ENCODE results near the gene IL1R1. TPM values are rescaled to one million over a fixed set of nuclear protein-coding genes. Genes with fewer than 3 reads are reported as not detected.
A peak's percentile ranks its signal among the peaks of the same experiment; 100 is the strongest.

IL1R1 gene
- total RNA-seq, 2 experiments from 2014 or later = 5.7 to 6.7 TPM

- peaks cover 10% of the 10 kb centered on the region for H3K36me3 Mint-ChIP-seq (ENCODE audit: low read depth)
- intact Hi-C loops (cut with micrococcal nuclease) = no loop called here
- H3K27ac Mint-ChIP-seq = no peak overlapping the region
- no peak overlapping the region for H3K4me3 Mint-ChIP-seq
- H3K9me3 Mint-ChIP-seq = peaks cover 18% of the 10 kb centered on the region
- CTCF ChIA-PET = interaction anchor here (0.8 to 1.8 kb wide), 3 partner anchors 13 to 111 kb away, joined by 3 to 5 read pairs (median 5); no protein-coding TSS in a partner anchor
- H3K27me3 Mint-ChIP-seq (ENCODE audit: low read depth) = peaks cover 12% of the 10 kb centered on the region
- H3K4me1 Mint-ChIP-seq (ENCODE audit: low read depth) = peaks cover 31% of the 10 kb centered on the region
- DNase-seq = no peak
Observed at GRCh38 chr2:102129082-102129481, 13.5 kb upstream of the IL1R1 start.

- Mint-ChIP-seq H3K36me3 (ENCODE audit: low read depth) (peaks cover 10% of the 10 kb centered on the region), H3K27ac (no peak overlapping the region), H3K9me3 (peaks cover 18% of the 10 kb centered on the region), H3K4me3 (no peak overlapping the region), H3K27me3 (ENCODE audit: low read depth) (peaks cover 12% of the 10 kb centered on the region), H3K4me1 (ENCODE audit: low read depth) (peaks cover 31% of the 10 kb centered on the region)
- DNase-seq = no peak
- CTCF ChIA-PET = interaction anchor here (0.8 kb wide), 1 partner anchor 110 kb away, joined by 3 read pairs; no protein-coding TSS in a partner anchor
- intact Hi-C loops (cut with micrococcal nuclease) = no loop called here
Observed at GRCh38 chr2:102129951-102130646, 12.4 kb upstream of the IL1R1 start.

GRCh38 chr2:102130647-102130991 is 11.9 kb upstream of the IL1R1 start:
- Mint-ChIP-seq H3K27ac (no peak overlapping the region), H3K36me3 (ENCODE audit: low read depth) (peaks cover 9% of the 10 kb centered on the region), H3K4me1 (ENCODE audit: low read depth) (peaks cover 30% of the 10 kb centered on the region), H3K27me3 (ENCODE audit: low read depth) (peaks cover 12% of the 10 kb centered on the region), H3K9me3 (peaks cover 18% of the 10 kb centered on the region), H3K4me3 (no peak overlapping the region)
- intact Hi-C loops (cut with micrococcal nuclease) = no loop called here
- CTCF ChIA-PET = no interaction called here
- DNase-seq = no peak

GRCh38 chr2:102131564-102131963 is 11.0 kb upstream of the IL1R1 start:
- CTCF ChIA-PET = no interaction called here
- Mint-ChIP-seq H3K9me3 (peaks cover 16% of the 10 kb centered on the region), H3K4me1 (ENCODE audit: low read depth) (peaks cover 29% of the 10 kb centered on the region), H3K36me3 (ENCODE audit: low read depth) (peaks cover 9% of the 10 kb centered on the region), H3K27ac (no peak overlapping the region), H3K4me3 (no peak overlapping the region), H3K27me3 (ENCODE audit: low read depth) (peaks cover 12% of the 10 kb centered on the region)
- intact Hi-C loops (cut with micrococcal nuclease) = no loop called here
- DNase-seq = no peak

GRCh38 chr2:102137138-102137537 is 5.4 kb upstream of the IL1R1 start:
- H3K4me3 Mint-ChIP-seq = no peak overlapping the region
- intact Hi-C loops (cut with micrococcal nuclease) = loop anchor here (1.0 kb wide), 9 partner anchors 9 to 237 kb away; no protein-coding TSS in a partner anchor
- peak; percentile 72 for DNase-seq

GRCh38 chr2:102138331-102138730 is 4.2 kb upstream of the IL1R1 start:
- peak overlapping the region; percentile 62 for H3K27ac Mint-ChIP-seq
- peaks cover 13% of the 10 kb centered on the region for H3K9me3 Mint-ChIP-seq
- H3K36me3 Mint-ChIP-seq (ENCODE audit: low read depth) = peaks cover 12% of the 10 kb centered on the region
- H3K4me1 Mint-ChIP-seq (ENCODE audit: low read depth) = peaks cover 46% of the 10 kb centered on the region
- peaks cover 29% of the 10 kb centered on the region for H3K27me3 Mint-ChIP-seq (ENCODE audit: low read depth)
- no peak overlapping the region for H3K4me3 Mint-ChIP-seq
- intact Hi-C loops (cut with micrococcal nuclease) = loop anchor here (1.0 to 2.0 kb wide), 3 partner anchors 10 to 82 kb away; no protein-coding TSS in a partner anchor
- peak; percentile 38 for DNase-seq
- CTCF ChIA-PET = interaction anchor here (0.6 to 2.0 kb wide), 2 partner anchors 102 to 147 kb away, joined by 3 to 7 read pairs; no protein-coding TSS in a partner anchor

More at GRCh38 chr2:102137138-102137537, 5.4 kb upstream of the IL1R1 start:
- CTCF ChIA-PET = interaction anchor here (1.0 to 2.3 kb wide), 6 partner anchors 10 to 138 kb away, joined by 3 to 9 read pairs (median 6); no protein-coding TSS in a partner anchor
- Mint-ChIP-seq H3K9me3 (peaks cover 11% of the 10 kb centered on the region), H3K36me3 (ENCODE audit: low read depth) (peaks cover 6% of the 10 kb centered on the region), H3K27ac (peak overlapping the region; percentile 62), H3K27me3 (ENCODE audit: low read depth) (peaks cover 26% of the 10 kb centered on the region), H3K4me1 (ENCODE audit: low read depth) (peaks cover 39% of the 10 kb centered on the region)

GRCh38 chr2:102139851-102140250 is 2.7 kb upstream of the IL1R1 start:
- peaks cover 46% of the 10 kb centered on the region for H3K4me1 Mint-ChIP-seq (ENCODE audit: low read depth)

GRCh38 chr2:102140377-102140776 is 2.2 kb upstream of the IL1R1 start:
- Mint-ChIP-seq H3K27ac (peak overlapping the region; percentile 1), H3K4me3 (no peak overlapping the region), H3K36me3 (ENCODE audit: low read depth) (peaks cover 22% of the 10 kb centered on the region), H3K4me1 (ENCODE audit: low read depth) (peaks cover 46% of the 10 kb centered on the region), H3K9me3 (peaks cover 31% of the 10 kb centered on the region), H3K27me3 (ENCODE audit: low read depth) (peaks cover 34% of the 10 kb centered on the region)
- intact Hi-C loops (cut with micrococcal nuclease) = loop anchor here (2.0 kb wide), 1 partner anchor 834 kb away; no protein-coding TSS in a partner anchor
- CTCF ChIA-PET = interaction anchor here (2.0 to 2.2 kb wide), 2 partner anchors 100 kb away, joined by 7 read pairs; no protein-coding TSS in a partner anchor
- DNase-seq = no peak

More at GRCh38 chr2:102139851-102140250, 2.7 kb upstream of the IL1R1 start:
- peaks cover 34% of the 10 kb centered on the region for H3K27me3 Mint-ChIP-seq (ENCODE audit: low read depth)
- no peak overlapping the region for H3K4me3 Mint-ChIP-seq
- intact Hi-C loops (cut with micrococcal nuclease) = loop anchor here (2.0 kb wide), 2 partner anchors 83 to 833 kb away; no protein-coding TSS in a partner anchor
- H3K9me3 Mint-ChIP-seq = peaks cover 26% of the 10 kb centered on the region
- no peak for DNase-seq
- peaks cover 17% of the 10 kb centered on the region for H3K36me3 Mint-ChIP-seq (ENCODE audit: low read depth)
- H3K27ac Mint-ChIP-seq = peak overlapping the region; percentile 1
- CTCF ChIA-PET = interaction anchor here (2.0 kb wide), 1 partner anchor 101 kb away, joined by 7 read pairs; no protein-coding TSS in a partner anchor

- CTCF ChIA-PET = interaction anchor here (0.8 to 2.7 kb wide), 7 partner anchors 13 to 257 kb away, joined by 3 to 9 read pairs (median 4); no protein-coding TSS in a partner anchor
- peaks cover 34% of the 10 kb centered on the region for H3K27me3 Mint-ChIP-seq (ENCODE audit: low read depth)
- DNase-seq = no peak
- H3K4me3 Mint-ChIP-seq = peak overlapping the region; percentile 60
- intact Hi-C loops (cut with micrococcal nuclease) = loop anchor here (2.0 kb wide), 1 partner anchor 834 kb away; no protein-coding TSS in a partner anchor
- peaks cover 26% of the 10 kb centered on the region for H3K36me3 Mint-ChIP-seq (ENCODE audit: low read depth)
- H3K9me3 Mint-ChIP-seq = peaks cover 38% of the 10 kb centered on the region
- peaks cover 44% of the 10 kb centered on the region for H3K4me1 Mint-ChIP-seq (ENCODE audit: low read depth)
- no peak overlapping the region for H3K27ac Mint-ChIP-seq
Observed at GRCh38 chr2:102141011-102141943, 1.3 kb upstream of the IL1R1 start.

- no peak for DNase-seq
- peaks cover 41% of the 10 kb centered on the region for H3K4me1 Mint-ChIP-seq (ENCODE audit: low read depth)
- intact Hi-C loops (cut with micrococcal nuclease) = no loop called here
- H3K4me3 Mint-ChIP-seq = peak overlapping the region; percentile 73
- H3K27ac Mint-ChIP-seq = peak overlapping the region; percentile 74
- peaks cover 34% of the 10 kb centered on the region for H3K27me3 Mint-ChIP-seq (ENCODE audit: low read depth)
- H3K36me3 Mint-ChIP-seq (ENCODE audit: low read depth) = peaks cover 30% of the 10 kb centered on the region
- CTCF ChIA-PET = interaction anchor here (0.9 to 2.7 kb wide), 4 partner anchors 97 to 137 kb away, joined by 3 to 9 read pairs (median 6); no protein-coding TSS in a partner anchor
- H3K9me3 Mint-ChIP-seq = peaks cover 50% of the 10 kb centered on the region
Observed at GRCh38 chr2:102142829-102143449, 393 bp downstream of the IL1R1 start.

- no peak for DNase-seq
- Mint-ChIP-seq H3K27ac (peak overlapping the region; percentile 74), H3K4me1 (ENCODE audit: low read depth) (peaks cover 41% of the 10 kb centered on the region), H3K9me3 (peaks cover 53% of the 10 kb centered on the region), H3K36me3 (ENCODE audit: low read depth) (peaks cover 30% of the 10 kb centered on the region), H3K27me3 (ENCODE audit: low read depth) (peaks cover 34% of the 10 kb centered on the region), H3K4me3 (peak overlapping the region; percentile 73)
- CTCF ChIA-PET = interaction anchor here (0.8 to 2.7 kb wide), 3 partner anchors 16 to 123 kb away, joined by 3 to 9 read pairs (median 4); no protein-coding TSS in a partner anchor
- intact Hi-C loops (cut with micrococcal nuclease) = no loop called here
Observed at GRCh38 chr2:102143450-102143985, 972 bp downstream of the IL1R1 start.

Measured in activated naive CD4-positive, alpha-beta T cell treated with anti-CD3 and anti-CD28 coated beads for 36 hours (primary cell).